ACC112 (cell line): Measurements from ENCODE around the gene PYDC1.

ENCODE experiments used
- H2AFZ ChIP-seq: fragments of 200-600 bp; sonication (generic); one replicate; pipeline ENCODE4 v1.6.0; 2017; ENCODE audit warnings: antibody characterized with exemption, low read length; ENCODE audit not compliant: unreplicated experiment
- H3K27ac ChIP-seq: fragments of 200-600 bp; sonication (generic); 2 replicates; pipeline ENCODE4 v1.5.1; 2014; ENCODE audit warnings: low read depth, mild to moderate bottlenecking, antibody characterized with exemption, low read length, moderate library complexity
- H3K27me3 ChIP-seq: fragments of 200-600 bp; sonication (generic); 2 replicates; pipeline ENCODE4 v1.6.1; 2014; ENCODE audit warnings: mild to moderate bottlenecking, antibody characterized with exemption, low read length, moderate library complexity, mixed read lengths; ENCODE audit not compliant: insufficient read depth
- H3K36me3 ChIP-seq: fragments of 200-600 bp; sonication (generic); 2 replicates; pipeline ENCODE4 v1.6.1; 2016; ENCODE audit warnings: mild to moderate bottlenecking, antibody characterized with exemption, low read length, moderate library complexity, mixed read lengths; ENCODE audit not compliant: insufficient read depth
- H3K4me1 ChIP-seq: fragments of 200-600 bp; sonication (generic); one replicate; pipeline ENCODE4 v1.6.1; 2016; ENCODE audit warnings: low read length, mixed read lengths; ENCODE audit not compliant: insufficient read depth, unreplicated experiment, control insufficient read depth
- H3K4me3 ChIP-seq: fragments of 200-600 bp; sonication (generic); 2 replicates; pipeline ENCODE4 v1.5.1; 2014; ENCODE audit warnings: mild to moderate bottlenecking, low read depth, low read length
- H3K79me2 ChIP-seq: fragments of 200-600 bp; sonication (generic); one replicate; pipeline ENCODE4 v1.6.0; 2016; ENCODE audit warnings: low read length; ENCODE audit not compliant: control insufficient read depth, unreplicated experiment, insufficient read depth

Gene PYDC1

GRCh38 chr16:31168848-31169247 is 48.1 kb downstream of the PYDC1 start:
- H3K4me1 ChIP-seq: no peaks in the 10 kb centered on the region
- H3K36me3 ChIP-seq: no peaks in the 10 kb centered on the region
- H3K4me3 ChIP-seq: no peak overlapping the region
- H3K27ac ChIP-seq: no peak overlapping the region
- no peaks in the 10 kb centered on the region for H3K27me3 ChIP-seq
- H2AFZ ChIP-seq: no peak overlapping the region
- no peaks in the 10 kb centered on the region for H3K79me2 ChIP-seq

DNA sequence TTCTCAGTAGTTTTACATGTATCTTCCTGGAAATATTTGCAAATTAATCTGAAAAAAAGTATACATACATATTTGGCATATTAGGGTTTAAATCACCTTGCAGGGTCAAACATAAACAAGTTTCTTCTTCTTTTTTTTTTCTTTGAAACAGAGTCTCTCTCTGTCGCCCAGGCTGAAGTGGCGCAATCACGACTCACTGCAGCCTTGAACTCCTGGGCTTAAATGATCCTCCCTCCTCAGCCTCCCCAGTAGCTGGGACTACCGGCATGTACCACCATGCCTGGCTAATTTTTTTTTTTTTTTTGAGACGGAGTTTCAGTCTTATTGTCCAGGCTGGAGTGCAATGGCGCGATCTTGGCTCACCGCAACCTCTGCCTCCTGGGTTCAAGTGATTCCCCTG is 49.6 kb downstream of the PYDC1 start:
- H3K79me2 ChIP-seq: no peaks in the 10 kb centered on the region
- H3K27me3 ChIP-seq: no peaks in the 10 kb centered on the region
- H3K36me3 ChIP-seq: no peaks in the 10 kb centered on the region

More for the DNA sequence above, 49.6 kb downstream of the PYDC1 start:
- H3K4me3 ChIP-seq: no peak overlapping the region
- H2AFZ ChIP-seq: no peak overlapping the region
- H3K4me1 ChIP-seq: no peaks in the 10 kb centered on the region
- no peak overlapping the region for H3K27ac ChIP-seq
